Right hindlimb (tissue), 1 donor: ENCODE results near the gene LRRC36.
"Not testable (repeated sequence)": the region's sequence is repeated elsewhere in the genome, so short reads cannot be mapped to it uniquely, and the experiment has no call there.

ENCODE experiments used
- DNase-seq: peaks from one replicate; pipeline ENCODE4 v3.0.0-alpha.2; 2018

Gene LRRC36

GRCh38 chr16:67349172-67349571 is 22.6 kb downstream of the LRRC36 start:
- DNase-seq: no peak

DNA sequence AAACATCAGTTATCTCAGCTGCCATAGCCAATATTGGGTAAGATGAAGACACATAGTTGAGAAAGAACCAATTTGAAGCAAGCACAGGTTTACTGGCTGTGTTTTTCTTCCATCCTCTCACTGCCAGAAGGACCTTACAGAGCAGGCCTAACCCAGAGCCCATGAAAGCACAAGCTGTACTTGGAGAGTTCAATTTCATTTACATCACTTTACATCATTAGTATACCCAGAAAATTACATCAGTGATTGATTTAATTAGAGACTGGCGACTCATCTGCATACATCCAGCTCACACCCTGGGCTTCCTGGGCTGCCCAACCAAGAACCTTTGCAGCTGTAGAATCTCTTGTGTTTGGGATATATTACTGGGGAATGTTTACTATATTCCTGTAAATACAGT is 23.7 kb downstream of the LRRC36 start:
- DNase-seq: no peak

DNA sequence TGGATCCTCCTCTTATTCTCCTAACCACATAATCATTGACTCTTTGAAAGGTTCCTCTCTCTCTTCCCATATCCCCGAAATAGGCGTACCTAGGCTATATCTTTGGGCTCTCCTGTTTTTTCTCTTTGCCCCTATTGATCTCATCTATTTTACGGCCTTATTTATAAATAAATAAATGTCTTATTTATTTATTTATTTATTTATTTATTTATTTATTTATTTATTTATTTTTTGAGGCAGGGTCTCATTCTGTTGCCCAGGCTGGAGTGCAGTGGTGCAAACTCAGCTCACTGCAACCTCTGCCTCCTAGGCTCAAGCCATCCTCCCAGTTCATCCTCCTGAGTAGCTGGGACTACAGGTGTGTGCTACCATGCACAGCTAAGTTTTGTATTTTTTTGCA is 25.8 kb downstream of the LRRC36 start:
- DNase-seq: not testable (repeated sequence)

DNA sequence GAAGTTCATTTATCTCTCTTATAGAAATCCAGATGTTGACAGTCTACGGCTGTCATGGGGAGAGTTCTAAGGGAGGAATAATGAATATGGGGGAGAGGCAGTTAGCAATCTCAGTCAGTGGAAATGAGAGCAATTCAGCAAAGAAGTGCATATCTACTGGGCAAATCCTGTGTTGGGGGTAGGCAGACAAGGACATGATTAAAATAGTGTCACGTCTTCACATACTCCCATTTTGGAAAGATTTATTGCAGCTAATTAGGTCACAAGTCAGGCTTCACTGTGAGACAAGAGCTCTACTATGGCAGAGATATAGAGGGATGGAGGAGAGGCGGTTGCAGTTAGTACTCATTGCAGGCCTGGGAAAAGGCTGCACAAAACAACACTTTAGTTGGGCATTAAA is 29.8 kb downstream of the LRRC36 start:
- DNase-seq: no peak

GRCh38 chr16:67357561-67357960 is 30.9 kb downstream of the LRRC36 start:
- DNase-seq: no peak

- not testable (repeated sequence) for DNase-seq
Observed at GRCh38 chr16:67359540-67360269, 33.1 kb downstream of the LRRC36 start.

GRCh38 chr16:67361038-67361437 is 34.4 kb downstream of the LRRC36 start:
- DNase-seq: no peak

DNA sequence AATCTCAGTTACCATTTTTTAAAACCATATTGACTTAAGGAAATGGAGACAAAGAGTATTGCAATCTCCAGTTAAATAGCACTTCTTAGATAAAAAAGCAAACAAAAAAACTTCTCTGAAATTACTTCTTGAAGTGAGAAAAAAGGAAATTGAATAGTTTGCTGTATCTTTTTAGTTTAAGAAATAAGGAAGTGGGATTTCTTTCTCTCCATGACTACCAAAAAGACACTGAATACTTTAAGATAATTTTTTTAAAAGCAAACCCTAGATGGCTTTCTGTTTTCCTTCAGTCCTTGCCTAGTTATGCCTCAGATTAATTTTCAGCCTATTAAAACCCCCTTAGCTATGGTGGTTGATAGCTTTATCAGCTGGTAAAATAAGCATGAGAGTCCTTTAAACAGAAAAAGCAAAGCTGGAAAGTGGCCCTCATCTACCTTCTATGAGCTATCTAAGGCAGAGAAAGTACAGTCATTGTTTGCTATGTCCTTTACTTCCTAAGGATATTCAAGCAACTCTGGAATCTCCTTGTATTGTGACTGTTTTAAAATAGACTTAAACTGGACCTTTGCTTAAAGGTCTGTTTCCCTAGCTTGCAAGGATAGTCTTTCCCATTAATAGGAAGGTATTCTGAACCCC is 38.1 kb downstream of the LRRC36 start:
- no peak for DNase-seq

GRCh38 chr16:67370661-67371060 is 44.0 kb downstream of the LRRC36 start:
- no peak for DNase-seq

DNA sequence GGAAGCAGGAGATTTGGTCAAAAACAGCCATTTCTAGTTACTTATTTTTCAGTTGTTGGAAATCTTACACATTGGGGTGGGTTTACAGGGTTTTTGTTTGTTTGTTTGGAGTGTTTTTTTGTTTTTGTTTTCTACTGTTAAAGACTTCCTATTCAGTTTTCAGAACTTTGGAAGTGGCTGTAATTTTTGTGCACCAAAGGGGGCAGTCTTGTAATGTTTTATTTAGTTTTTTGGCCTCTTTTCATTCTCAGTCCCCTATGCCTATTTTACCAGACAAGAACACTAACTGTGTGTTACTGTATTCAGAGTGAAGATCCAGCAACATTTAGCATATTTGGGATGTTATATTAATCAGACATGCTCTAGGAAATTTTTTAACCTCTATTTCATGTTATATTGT is 46.0 kb downstream of the LRRC36 start:
- no peak for DNase-seq

DNA sequence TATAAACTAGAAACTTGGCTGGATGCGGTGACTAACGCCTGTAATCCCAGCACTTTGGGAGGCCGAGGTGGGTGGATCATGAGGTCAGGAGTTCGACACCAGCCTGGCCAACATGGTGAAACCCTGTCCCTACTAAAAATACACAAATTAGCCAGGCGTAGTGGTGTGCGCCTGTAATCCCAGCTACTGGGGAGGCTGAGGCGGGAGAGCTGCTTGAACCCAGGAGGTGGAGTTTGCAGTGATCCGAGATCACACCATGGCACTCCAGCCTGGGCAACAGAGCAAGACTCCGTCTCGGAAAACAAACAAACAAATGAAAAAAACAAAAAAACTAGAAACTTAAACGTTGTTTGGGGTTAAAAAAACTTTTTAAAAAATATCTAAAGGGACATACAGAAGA is 49.4 kb downstream of the LRRC36 start:
- DNase-seq: not testable (repeated sequence)

GRCh38 chr16:67378642-67379041 is 52.0 kb downstream of the LRRC36 start:
- DNase-seq: no peak

DNA sequence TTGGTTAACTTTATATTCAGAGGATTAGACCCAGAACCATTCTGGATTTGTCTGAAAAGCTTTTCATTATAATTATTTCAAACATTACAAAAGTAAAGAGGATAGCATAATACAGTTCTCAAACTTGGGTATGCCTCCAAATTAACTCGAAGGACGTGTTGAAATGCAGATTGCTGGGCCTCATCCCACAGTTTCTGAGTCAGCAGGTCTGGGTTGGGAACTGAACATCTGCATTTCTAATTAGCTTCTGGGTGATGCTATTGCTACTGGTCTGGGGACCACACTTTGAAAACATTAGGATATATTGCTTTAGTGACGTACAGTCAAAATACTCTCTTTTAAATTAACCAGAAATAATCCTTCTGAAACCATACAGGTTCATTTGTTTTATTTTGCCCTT is 56.7 kb downstream of the LRRC36 start:
- no peak for DNase-seq

- no peak for DNase-seq
Observed at GRCh38 chr16:67384778-67385510, 58.3 kb downstream of the LRRC36 start.

DNA sequence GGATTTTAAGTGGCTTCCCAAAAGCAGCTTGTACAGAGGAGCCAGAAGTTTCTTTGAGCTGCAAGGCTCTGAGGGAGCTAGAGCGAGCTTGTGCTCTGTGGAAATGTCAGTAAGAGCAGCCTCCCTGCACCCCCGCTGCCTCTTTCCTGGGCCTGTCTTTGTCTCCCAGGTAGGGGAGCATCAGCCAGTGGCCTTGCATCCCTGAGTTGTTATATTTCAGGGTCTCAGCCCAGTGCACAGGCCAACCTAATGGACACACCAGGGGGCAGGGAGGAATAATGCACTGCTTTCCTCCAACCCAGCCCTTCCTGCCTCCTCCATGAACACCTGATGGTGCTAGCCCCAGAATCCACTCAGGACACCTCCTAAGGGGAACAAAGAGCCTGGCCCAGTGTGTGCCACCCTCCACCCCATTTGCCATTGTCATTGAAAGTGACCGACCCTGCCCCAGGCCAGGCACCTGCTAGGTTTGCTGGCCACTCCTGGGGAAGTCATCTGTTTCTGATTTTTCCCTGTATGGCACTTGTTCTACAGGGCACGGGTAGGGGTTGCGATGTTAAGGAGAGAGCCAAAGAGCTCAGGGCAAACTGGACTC is 60.3 kb downstream of the LRRC36 start:
- no peak for DNase-seq

DNA sequence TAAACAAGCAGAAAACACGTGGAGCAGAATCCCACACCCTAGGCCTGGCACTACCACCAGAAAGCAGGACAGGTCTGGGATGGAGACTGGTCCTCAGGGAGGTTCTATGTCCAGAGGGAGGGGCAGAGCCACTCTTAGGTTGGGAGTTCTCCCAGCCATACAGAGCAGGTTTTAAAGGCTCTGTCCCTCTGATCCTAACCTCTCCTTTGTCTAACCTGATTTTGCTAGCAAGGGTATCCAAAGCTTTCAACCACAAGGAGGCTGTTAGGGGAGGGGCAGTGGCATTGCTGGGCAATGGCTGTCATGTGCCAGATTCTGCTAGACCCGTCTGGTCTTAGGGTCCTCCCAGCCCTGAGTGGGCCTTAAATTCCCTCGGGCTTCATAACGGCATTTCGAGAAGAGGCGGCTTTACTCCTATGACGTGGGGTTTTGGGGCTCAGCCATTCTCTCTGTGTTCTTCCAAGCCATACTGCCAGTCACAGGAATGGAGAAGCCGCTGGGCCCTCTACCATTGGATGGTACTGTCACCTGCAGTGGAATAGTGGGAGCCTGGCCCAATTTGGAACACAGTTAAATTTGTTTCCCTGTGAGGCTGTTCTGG is 61.0 kb downstream of the LRRC36 start:
- no peak for DNase-seq

GRCh38 chr16:67388191-67388590 is 61.6 kb downstream of the LRRC36 start:
- DNase-seq: no peak

DNA sequence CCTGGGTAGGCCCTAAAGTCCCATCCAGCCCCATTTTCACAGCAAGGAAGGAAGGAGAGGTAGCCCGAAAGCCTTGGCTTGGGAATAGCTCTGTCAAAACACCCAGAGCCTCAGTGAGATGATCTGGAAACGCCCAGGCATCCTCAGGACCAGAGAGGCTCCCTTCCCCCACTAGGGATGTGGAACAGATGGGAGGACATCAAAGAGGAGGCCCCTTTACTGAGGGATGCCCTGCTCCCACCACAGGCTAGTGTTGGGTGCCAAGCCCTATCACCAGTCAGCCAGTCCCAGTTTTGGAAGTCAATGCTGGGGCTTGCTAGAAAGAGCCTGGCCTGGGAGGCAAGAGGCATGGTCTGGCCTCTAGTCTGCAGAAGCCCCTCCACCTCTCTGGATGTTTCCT is 62.0 kb downstream of the LRRC36 start:
- no peak for DNase-seq

DNA sequence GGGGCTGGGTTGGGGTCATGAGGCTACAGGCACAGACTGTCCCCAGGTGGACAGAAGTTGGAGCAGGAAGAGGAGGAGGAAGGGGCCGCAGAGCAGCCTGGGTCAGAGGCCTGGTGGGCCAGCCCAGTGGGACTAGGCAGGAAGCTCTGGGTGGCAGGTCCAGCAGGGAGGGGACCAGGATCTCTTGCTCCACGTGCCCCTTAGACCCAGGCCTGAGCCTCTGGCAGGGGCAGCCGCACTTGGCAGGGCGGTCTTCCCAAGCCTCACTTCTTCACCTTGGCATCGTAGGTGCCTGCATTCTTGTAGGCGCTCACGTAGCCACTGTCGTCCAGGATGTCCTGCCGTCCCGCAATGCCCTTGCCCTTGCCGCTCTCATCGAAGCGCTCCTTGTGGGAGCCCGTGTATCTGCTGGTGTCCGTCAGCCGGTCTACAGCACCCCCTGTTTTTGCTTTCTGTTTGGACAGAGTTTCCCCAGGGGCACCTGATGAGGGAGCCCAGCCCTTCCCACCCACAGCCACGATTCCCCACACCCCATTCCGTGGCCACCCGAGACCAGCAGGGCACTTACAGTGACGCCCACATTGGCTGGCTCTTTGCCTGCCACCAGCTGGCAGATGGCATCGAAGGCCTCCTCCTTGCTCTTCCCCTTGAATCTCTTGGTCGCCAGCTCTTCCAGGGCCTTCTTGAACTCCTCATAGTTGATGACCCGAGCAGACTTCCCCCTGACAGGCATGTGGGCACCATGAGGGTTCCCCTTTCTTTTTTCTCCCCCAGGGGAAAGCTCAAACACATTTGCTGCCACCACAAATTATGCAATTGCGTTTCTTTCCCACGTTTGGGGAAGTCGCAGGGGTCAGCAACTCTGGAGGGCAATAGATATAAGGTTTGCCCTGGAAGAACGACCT is 63.5 kb downstream of the LRRC36 start:
- peak; percentile 50 for DNase-seq

GRCh38 chr16:67390816-67391423 is 64.3 kb downstream of the LRRC36 start:
- DNase-seq: no peak

- peak; percentile 69 for DNase-seq
Observed at GRCh38 chr16:67391424-67392300, 65.0 kb downstream of the LRRC36 start.
